H9 (cell line): ENCODE results near the gene IGF2R. TPM values are rescaled to one million over a fixed set of nuclear protein-coding genes. Genes with fewer than 3 reads are reported as not detected.

Experiments
- DNase-seq: peaks from one replicate; pipeline ENCODE4 v3.0.0-alpha.2; 2017
- H2AFZ ChIP-seq: one replicate; pipeline ENCODE4 v1.6.1; 2013; ENCODE audit warnings: mild to moderate bottlenecking, low read length, control low read depth, moderate library complexity
- H2AK5ac ChIP-seq: 2 replicates; pipeline ENCODE4 v1.6.1; 2013; ENCODE audit warnings: low read length, control low read depth, mixed read lengths; ENCODE audit not compliant: insufficient read length
- H2BK120ac ChIP-seq: one replicate; pipeline ENCODE4 v1.6.1; 2013; ENCODE audit warnings: low read depth, mild to moderate bottlenecking, low read length, control low read depth, inconsistent platforms; ENCODE audit not compliant: poor library complexity, severe bottlenecking
- H2BK12ac ChIP-seq: 2 replicates; pipeline ENCODE4 v1.6.1; 2013; ENCODE audit warnings: low read length, control low read depth, mixed read lengths, low read depth; ENCODE audit not compliant: insufficient read length
- H2BK15ac ChIP-seq: 2 replicates; pipeline ENCODE4 v1.6.1; 2013; ENCODE audit warnings: low read depth, low read length, control low read depth
- H2BK20ac ChIP-seq: one replicate; pipeline ENCODE4 v1.6.1; 2013; ENCODE audit warnings: low read depth, mild to moderate bottlenecking, low read length, control low read depth, inconsistent platforms; ENCODE audit not compliant: poor library complexity, severe bottlenecking
- H2BK5ac ChIP-seq: 2 replicates; pipeline ENCODE4 v1.6.1; 2013; ENCODE audit warnings: low read length, control low read depth, mixed read lengths; ENCODE audit not compliant: insufficient read length
- H3K14ac ChIP-seq: 2 replicates; pipeline ENCODE4 v1.6.1; 2013; ENCODE audit warnings: low read length, control low read depth; ENCODE audit not compliant: insufficient read depth
- H3K18ac ChIP-seq: 2 replicates; pipeline ENCODE4 v1.6.1; 2013; ENCODE audit warnings: low read depth, mild to moderate bottlenecking, mixed read lengths, low read length, control low read depth; ENCODE audit not compliant: insufficient read length
- H3K23ac ChIP-seq: 2 replicates; pipeline ENCODE4 v1.6.1; 2013; ENCODE audit warnings: low read length, control low read depth, mixed read lengths, low read depth; ENCODE audit not compliant: insufficient read length
- H3K23me2 ChIP-seq: 2 replicates; pipeline ENCODE4 v1.6.1; 2013; ENCODE audit warnings: low read depth, mild to moderate bottlenecking, mixed read lengths, low read length, control low read depth; ENCODE audit not compliant: insufficient read length, poor library complexity, severe bottlenecking
- H3K27ac ChIP-seq: 2 replicates; pipeline ENCODE4 v1.5.1; 2013; ENCODE audit warnings: low read length, control low read depth, mixed read lengths, low read depth; ENCODE audit not compliant: insufficient read length
- H3K27me3 ChIP-seq: 2 replicates; pipeline ENCODE4 v1.6.1; 2013; ENCODE audit warnings: low read length, control low read depth, inconsistent platforms; ENCODE audit not compliant: insufficient read depth
- H3K4ac ChIP-seq: 2 replicates; pipeline ENCODE4 v1.6.1; 2013; ENCODE audit warnings: low read depth, mild to moderate bottlenecking, control low read depth, inconsistent platforms, low read length, moderate library complexity
- H3K4me1 ChIP-seq: 2 replicates; pipeline ENCODE4 v1.6.1; 2013; ENCODE audit warnings: low read length, control low read depth, inconsistent platforms; ENCODE audit not compliant: insufficient read depth
- H3K4me2 ChIP-seq: 2 replicates; pipeline ENCODE4 v1.6.1; 2013; ENCODE audit warnings: low read length, control low read depth, mixed read lengths; ENCODE audit not compliant: insufficient read length, insufficient read depth
- H3K56ac ChIP-seq: 2 replicates; pipeline ENCODE4 v1.6.1; 2013; ENCODE audit warnings: low read depth, mild to moderate bottlenecking, mixed read lengths, low read length, control low read depth; ENCODE audit not compliant: insufficient read length
- H3K79me1 ChIP-seq: 2 replicates; pipeline ENCODE4 v1.6.1; 2013; ENCODE audit warnings: low read depth, mild to moderate bottlenecking, moderate library complexity, low read length, control low read depth, inconsistent platforms; ENCODE audit not compliant: insufficient read depth, poor library complexity, severe bottlenecking
- H3K79me2 ChIP-seq: 2 replicates; pipeline ENCODE4 v1.6.1; 2013; ENCODE audit warnings: low read length, control low read depth, inconsistent platforms; ENCODE audit not compliant: insufficient read depth
- H3K9ac ChIP-seq: 2 replicates; pipeline ENCODE4 v1.6.1; 2013; ENCODE audit warnings: low read length, control low read depth, mixed read lengths; ENCODE audit not compliant: insufficient read length; ENCODE audit errors: extremely low read depth
- H3K9me3 ChIP-seq: one replicate; pipeline ENCODE4 v1.6.1; 2013; ENCODE audit warnings: low read depth, low read length, inconsistent platforms; ENCODE audit not compliant: control insufficient read depth
- H3T11ph ChIP-seq: one replicate; pipeline ENCODE4 v1.6.1; 2013; ENCODE audit warnings: mild to moderate bottlenecking, low read length, control low read depth, inconsistent platforms
- H4K20me1 ChIP-seq: one replicate; pipeline ENCODE4 v1.6.1; 2013; ENCODE audit not compliant: control insufficient read depth, insufficient read length, insufficient read depth
- H4K5ac ChIP-seq: 2 replicates; pipeline ENCODE4 v1.6.1; 2013; ENCODE audit warnings: low read depth, mild to moderate bottlenecking, mixed read lengths, low read length, control low read depth; ENCODE audit not compliant: insufficient read length
- H4K8ac ChIP-seq: replicated peaks from 2 replicates; pipeline ENCODE4 v1.6.1; 2013; ENCODE audit warnings: low read length, control low read depth, mixed read lengths, low read depth; ENCODE audit not compliant: insufficient read length
- H4K91ac ChIP-seq: 2 replicates; pipeline ENCODE4 v1.6.1; 2013; ENCODE audit warnings: low read depth, mild to moderate bottlenecking, moderate library complexity, mixed read lengths, low read length, control low read depth; ENCODE audit not compliant: insufficient read length
- H3K27ac Mint-ChIP-seq, 3 experiments: 2 replicates in 2 of 3; 3 replicates in 1 of 3; pipeline ENCODE4 v1.8.0; 2020 to 2021; ENCODE audit warnings: mixed read lengths in 3 of 3, mild to moderate bottlenecking in 1 of 3, moderate library complexity in 1 of 3
- H3K27me3 Mint-ChIP-seq: 2 replicates; pipeline ENCODE4 v1.8.0; 2021; ENCODE audit warnings: low read depth, mild to moderate bottlenecking, moderate library complexity, mixed read lengths
- H3K36me3 Mint-ChIP-seq, 3 experiments: 2 replicates in 2 of 3; 3 replicates in 1 of 3; pipeline ENCODE4 v1.8.0; 2020 to 2021; ENCODE audit warnings: low read depth in 3 of 3, mixed read lengths in 3 of 3; ENCODE audit not compliant: insufficient read depth in 1 of 3
- H3K4me1 Mint-ChIP-seq, 2 experiments: 2 replicates each; pipeline ENCODE4 v1.8.0; 2020; ENCODE audit warnings: mixed read lengths in 2 of 2
- H3K4me3 Mint-ChIP-seq, 2 experiments: 2 replicates in 1 of 2; 3 replicates in 1 of 2; pipeline ENCODE4 v1.8.0; 2020 to 2021; ENCODE audit warnings: mild to moderate bottlenecking in 2 of 2, mixed read lengths in 2 of 2, moderate library complexity in 1 of 2
- H3K9me3 Mint-ChIP-seq, 2 experiments: 2 replicates in 1 of 2; 3 replicates in 1 of 2; pipeline ENCODE4 v1.8.0; 2020; ENCODE audit warnings: mild to moderate bottlenecking in 2 of 2, mixed read lengths in 2 of 2, moderate library complexity in 1 of 2
- WGBS: extraction: QIAGEN DNeasy Blood & Tissue Kit; methylation state at CpG from one replicate; pipeline ENCODE4 v1.1.7; 2013; ENCODE audit warnings: missing lambda C conversion rate, low lambda C conversion rate, mixed read lengths; ENCODE audit not compliant: insufficient read length; ENCODE audit errors: extremely low coverage; 5-methylcytosine and 5-hydroxymethylcytosine counted together
- total RNA-seq: library from RNA; stranded (reverse); gene quantifications from 2 replicates; pipeline ENCODE4 v1.2.1, GENCODE V29; 2021
- TF ChIP-seq, protein P1 (sequence below): fragments of 200-600 bp; sonication (generic); conservative IDR thresholded peaks from 3 replicates; pipeline ENCODE4 v1.8.0; 2021; ENCODE audit warnings: antibody characterized with exemption, mild to moderate bottlenecking

Gene IGF2R
- total RNA-seq, 1 experiment from 2014 or later = 66.7 TPM

DNA sequence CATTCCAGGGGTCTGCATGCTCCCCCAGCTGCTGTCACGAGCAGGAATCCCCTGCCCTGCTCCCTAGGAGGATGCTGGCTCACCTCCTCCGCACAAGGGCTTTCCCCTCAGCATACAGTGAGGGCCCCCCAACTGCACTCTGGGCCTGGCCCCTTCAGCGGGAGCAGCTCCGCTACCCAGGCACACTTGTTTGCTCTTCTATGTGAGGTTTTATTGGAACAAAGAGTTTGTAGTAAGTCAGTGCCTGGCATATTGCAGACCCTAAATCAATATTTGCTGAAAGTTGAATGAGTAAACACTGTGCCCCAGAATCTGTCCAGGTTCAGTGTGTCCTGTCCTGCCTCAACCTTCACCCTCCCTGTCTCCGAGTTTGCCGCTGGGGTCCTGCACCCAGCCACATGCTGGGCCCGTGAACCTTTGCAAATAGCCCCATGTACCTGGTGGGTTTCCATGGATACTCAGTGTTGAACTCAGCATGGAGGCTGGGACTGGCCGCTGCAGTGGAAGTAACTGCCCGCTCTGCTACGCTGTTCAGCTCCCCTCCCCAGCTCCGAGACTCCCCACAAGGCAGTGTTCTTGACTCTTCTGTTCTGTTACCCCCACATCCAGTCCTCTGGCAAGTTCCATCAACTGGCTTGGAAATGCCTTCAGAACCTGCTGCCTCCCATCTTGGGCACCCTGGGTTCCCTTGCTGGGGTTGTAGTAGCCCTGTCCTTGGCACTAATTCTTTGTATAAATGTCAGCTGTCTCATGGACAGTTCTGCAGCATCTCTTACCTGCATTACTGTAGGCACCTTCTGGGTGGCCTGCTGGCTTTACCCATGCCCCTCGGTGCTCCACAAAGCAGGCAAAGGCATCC, 168.5 kb downstream of the IGF2R start:
- peaks cover 5% of the 10 kb centered on the region for H3K27me3 Mint-ChIP-seq
- peaks cover 43 to 48% of the 10 kb centered on the region in 2 experiments for H3K4me1 Mint-ChIP-seq

More for the DNA sequence above, 168.5 kb downstream of the IGF2R start:
- Histone ChIP-seq H3K9ac (no peak overlapping the region), H3K4me1 (peaks cover 3% of the 10 kb centered on the region; the same call in 1 of the 2 replicates), H3K79me1 (no peaks in the 10 kb centered on the region), H3K23ac (no peak overlapping the region), H2BK12ac (no peak overlapping the region), H3K4ac (no peak overlapping the region), H4K5ac (no peak overlapping the region), H3K18ac (no peak overlapping the region), H3T11ph (no peak overlapping the region), H4K8ac (no peak overlapping the region), H3K79me2 (no peaks in the 10 kb centered on the region), H4K20me1 (no peaks in the 10 kb centered on the region), H2AK5ac (no peak overlapping the region), H2BK120ac (no peak overlapping the region), H2BK20ac (no peak overlapping the region), H3K9me3 (no peaks in the 10 kb centered on the region), H2BK5ac (no peak overlapping the region), H3K27me3 (no peaks in the 10 kb centered on the region), H3K4me2 (no peak overlapping the region), H3K27ac (no peak overlapping the region), H2AFZ (no peak overlapping the region), H3K56ac (no peak overlapping the region), H3K23me2 (no peaks in the 10 kb centered on the region), H4K91ac (no peak overlapping the region), H2BK15ac (no peak overlapping the region), H3K14ac (0 out of 2 replicates have a peak overlapping the region, but pooled peaks have one; percentile 0)
- no peak for DNase-seq
- TF ChIP-seq, protein P1, sequence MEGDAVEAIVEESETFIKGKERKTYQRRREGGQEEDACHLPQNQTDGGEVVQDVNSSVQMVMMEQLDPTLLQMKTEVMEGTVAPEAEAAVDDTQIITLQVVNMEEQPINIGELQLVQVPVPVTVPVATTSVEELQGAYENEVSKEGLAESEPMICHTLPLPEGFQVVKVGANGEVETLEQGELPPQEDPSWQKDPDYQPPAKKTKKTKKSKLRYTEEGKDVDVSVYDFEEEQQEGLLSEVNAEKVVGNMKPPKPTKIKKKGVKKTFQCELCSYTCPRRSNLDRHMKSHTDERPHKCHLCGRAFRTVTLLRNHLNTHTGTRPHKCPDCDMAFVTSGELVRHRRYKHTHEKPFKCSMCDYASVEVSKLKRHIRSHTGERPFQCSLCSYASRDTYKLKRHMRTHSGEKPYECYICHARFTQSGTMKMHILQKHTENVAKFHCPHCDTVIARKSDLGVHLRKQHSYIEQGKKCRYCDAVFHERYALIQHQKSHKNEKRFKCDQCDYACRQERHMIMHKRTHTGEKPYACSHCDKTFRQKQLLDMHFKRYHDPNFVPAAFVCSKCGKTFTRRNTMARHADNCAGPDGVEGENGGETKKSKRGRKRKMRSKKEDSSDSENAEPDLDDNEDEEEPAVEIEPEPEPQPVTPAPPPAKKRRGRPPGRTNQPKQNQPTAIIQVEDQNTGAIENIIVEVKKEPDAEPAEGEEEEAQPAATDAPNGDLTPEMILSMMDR = no peak
- Mint-ChIP-seq H3K4me3 (no peak overlapping the region; a peak in 1 of 5 replicates), H3K27ac (peak overlapping the region in 1 of 3 experiments; percentile 7; a peak in 2 of 7 replicates), H3K9me3 (no peaks in the 10 kb centered on the region), H3K36me3 (no peaks in the 10 kb centered on the region)
- WGBS = no CpG with 5 or more reads among the region's 12 CpGs
